Measurements from ENCODE around the gene HOOK2.
A peak's percentile ranks its signal among the peaks of the same experiment; 100 is the strongest.

Gene HOOK2

DNA sequence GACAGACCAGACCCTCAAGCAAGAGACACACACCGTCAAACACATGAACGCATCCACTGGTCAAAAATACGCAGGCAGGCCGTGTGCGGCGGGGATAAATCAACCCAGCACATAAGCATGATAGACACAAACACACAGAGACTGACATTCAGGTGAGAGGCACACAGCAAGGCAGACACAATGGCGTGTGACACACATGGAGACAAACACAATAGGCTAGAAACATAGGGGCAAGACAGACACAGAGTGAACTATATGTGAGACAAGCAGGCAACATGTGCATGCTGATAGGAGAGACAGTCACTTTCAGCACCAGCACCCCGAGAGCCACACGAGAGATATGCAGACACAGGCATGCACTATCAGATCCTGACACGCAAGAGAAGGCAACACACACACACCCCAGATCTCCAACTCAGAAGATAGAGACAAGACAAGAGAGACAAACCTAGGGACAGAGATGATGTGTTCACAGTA is 9.1 kb upstream of the HOOK2 start:
- H3K4me3 ChIP-seq (ENCODE audit: low read depth, low read length), result no peak overlapping the region
- no peak for DNase-seq (ENCODE audit: low read depth)

- DNase-seq (ENCODE audit: low read depth), result no peak
- no peak overlapping the region for H3K4me3 ChIP-seq (ENCODE audit: low read depth, low read length)
Observed at GRCh38 chr19:12783849-12784393, 8.6 kb upstream of the HOOK2 start.

GRCh38 chr19:12783291-12783848 is 8.0 kb upstream of the HOOK2 start:
- H3K4me3 ChIP-seq (ENCODE audit: low read depth, low read length), result peak overlapping the region; percentile 41
- DNase-seq (ENCODE audit: low read depth), result no peak

DNA sequence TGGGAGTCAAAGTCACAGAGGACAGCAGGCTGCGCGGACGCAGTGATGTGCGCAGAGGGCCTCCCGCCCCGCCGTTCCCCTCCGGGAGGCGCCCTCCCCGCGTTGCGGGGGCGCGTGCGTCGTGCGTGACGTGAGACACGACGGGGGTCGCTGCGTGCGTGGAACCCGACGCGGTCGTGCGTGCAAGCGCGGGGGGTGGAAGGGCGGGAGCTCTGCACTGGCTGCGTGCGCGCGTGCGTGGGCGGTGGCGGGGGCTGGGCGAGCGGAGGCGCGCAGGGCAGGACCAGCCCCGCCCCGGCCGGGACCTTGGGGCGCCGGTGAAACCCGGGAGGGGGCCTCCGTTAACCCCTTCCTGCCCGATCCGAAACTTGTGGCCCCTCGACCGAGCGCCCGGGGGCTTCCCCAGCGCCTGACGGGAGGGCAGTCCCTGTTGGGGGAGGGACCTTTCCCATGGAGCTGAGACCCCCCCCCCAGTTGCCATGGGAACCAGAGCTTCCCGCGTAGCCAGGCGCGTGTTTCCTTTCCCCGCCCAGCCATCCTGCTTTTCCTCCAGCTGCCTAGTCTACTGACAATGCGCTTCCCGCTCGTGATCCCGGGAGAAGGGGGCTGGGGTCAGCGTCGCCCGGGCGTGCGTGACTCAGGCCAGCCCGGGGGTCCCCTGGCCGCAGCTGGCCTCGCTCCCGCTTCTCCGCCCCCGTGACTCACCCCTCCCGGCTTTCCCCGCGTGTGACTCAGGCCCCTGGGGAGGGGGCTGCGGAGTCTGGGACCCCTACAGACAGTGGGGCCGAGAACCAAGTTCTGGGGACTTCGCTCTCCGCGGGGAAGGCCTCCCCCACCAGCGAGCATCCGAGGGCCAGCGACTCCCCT is 7.3 kb upstream of the HOOK2 start:
- H3K4me3 ChIP-seq (ENCODE audit: low read depth, low read length), result peak overlapping the region; percentile 41
- DNase-seq (ENCODE audit: low read depth), result peak; percentile 75

GRCh38 chr19:12782174-12782423 is 6.7 kb upstream of the HOOK2 start:
- peak overlapping the region; percentile 41 for H3K4me3 ChIP-seq (ENCODE audit: low read depth, low read length)
- no peak for DNase-seq (ENCODE audit: low read depth)

- DNase-seq (ENCODE audit: low read depth), result peak; percentile 94
Observed at GRCh38 chr19:12779162-12779993, 4.0 kb upstream of the HOOK2 start.

DNA sequence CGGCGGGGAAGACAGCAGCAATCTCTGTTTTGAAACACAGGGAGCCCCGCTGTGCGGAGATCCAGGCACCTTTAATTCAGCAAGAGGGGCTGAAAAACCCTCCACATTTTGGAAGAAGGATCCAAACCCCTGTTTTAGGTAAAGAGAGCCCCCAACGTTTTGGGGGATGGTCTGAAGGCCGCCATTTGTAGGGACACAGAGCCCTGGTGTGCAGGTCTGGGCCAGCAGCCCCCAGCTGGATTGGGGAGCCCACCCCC is 3.5 kb upstream of the HOOK2 start:
- no peak for DNase-seq (ENCODE audit: low read depth)
- peak overlapping the region; percentile 61 for H3K4me3 ChIP-seq (ENCODE audit: low read depth, low read length)

More at GRCh38 chr19:12779162-12779993, 4.0 kb upstream of the HOOK2 start:
- H3K4me3 ChIP-seq (ENCODE audit: low read depth, low read length), result peak overlapping the region; percentile 61

GRCh38 chr19:12778017-12778904 is 2.9 kb upstream of the HOOK2 start:
- H3K4me3 ChIP-seq (ENCODE audit: low read depth, low read length), result peak overlapping the region; percentile 61
- no peak for DNase-seq (ENCODE audit: low read depth)

GRCh38 chr19:12777217-12778016 is 2.1 kb upstream of the HOOK2 start:
- DNase-seq (ENCODE audit: low read depth), result no peak
- H3K4me3 ChIP-seq (ENCODE audit: low read depth, low read length), result peak overlapping the region; percentile 61

DNA sequence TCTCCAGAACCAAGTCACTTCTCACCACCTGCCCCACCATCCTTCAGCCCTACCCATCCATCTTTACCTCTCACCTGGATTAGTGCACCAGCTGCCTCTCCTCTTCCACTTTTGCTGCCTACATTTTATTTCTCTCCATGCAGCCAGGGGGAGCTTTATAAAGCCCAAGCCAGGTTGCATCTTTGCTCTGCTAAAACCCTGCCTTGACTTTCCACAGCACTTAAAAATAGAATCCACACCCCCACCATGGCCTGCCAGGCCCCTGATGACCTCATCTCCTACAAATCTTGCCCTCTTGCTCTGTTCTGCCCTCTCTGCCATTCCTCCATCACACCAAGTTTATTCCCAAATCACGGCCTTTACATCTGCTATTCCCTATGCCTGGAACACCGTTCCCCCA is 1.8 kb downstream of the HOOK2 start:
- no peak overlapping the region for H3K4me3 ChIP-seq (ENCODE audit: low read depth, low read length)
- DNase-seq (ENCODE audit: low read depth), result no peak

GRCh38 chr19:12772323-12772722 is 3.0 kb downstream of the HOOK2 start:
- no peak overlapping the region for H3K4me3 ChIP-seq (ENCODE audit: low read depth, low read length)

GRCh38 chr19:12770922-12771321 is 4.4 kb downstream of the HOOK2 start:
- no peak for DNase-seq (ENCODE audit: low read depth)
- no peak overlapping the region for H3K4me3 ChIP-seq (ENCODE audit: low read depth, low read length)

More at GRCh38 chr19:12772323-12772722, 3.0 kb downstream of the HOOK2 start:
- DNase-seq (ENCODE audit: low read depth), result no peak

DNA sequence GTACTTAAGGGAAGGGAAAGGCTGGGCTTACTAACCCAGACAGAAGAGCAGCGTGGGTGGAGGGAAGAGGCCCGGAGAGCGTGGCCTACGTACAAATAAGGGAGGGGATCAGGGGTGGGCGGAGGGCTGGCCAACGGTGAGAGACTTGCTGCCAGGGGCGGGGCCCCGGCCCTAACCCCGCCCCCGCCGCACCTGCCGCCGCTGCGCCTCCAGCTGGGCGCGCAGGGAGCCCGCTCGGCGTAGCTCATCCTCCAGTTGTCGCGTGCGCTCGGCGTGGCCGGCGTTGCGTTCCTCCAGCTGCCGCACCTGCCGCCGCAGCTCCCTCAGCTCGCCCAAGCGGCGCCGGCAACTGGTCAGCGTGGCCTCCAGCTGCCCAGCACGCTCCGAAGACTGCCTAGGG is 5.7 kb downstream of the HOOK2 start:
- no peak for DNase-seq (ENCODE audit: low read depth)
- no peak overlapping the region for H3K4me3 ChIP-seq (ENCODE audit: low read depth, low read length)

GRCh38 chr19:12767666-12768065 is 7.7 kb downstream of the HOOK2 start:
- no peak overlapping the region for H3K4me3 ChIP-seq (ENCODE audit: low read depth, low read length)
- no peak for DNase-seq (ENCODE audit: low read depth)

- no peak for DNase-seq (ENCODE audit: low read depth)
- no peak overlapping the region for H3K4me3 ChIP-seq (ENCODE audit: low read depth, low read length)
Observed at GRCh38 chr19:12767150-12767549, 8.2 kb downstream of the HOOK2 start.

- H3K4me3 ChIP-seq (ENCODE audit: low read depth, low read length), result peak overlapping the region; percentile 57
- no peak for DNase-seq (ENCODE audit: low read depth)
Observed at GRCh38 chr19:12766051-12766521, 9.3 kb downstream of the HOOK2 start.

GRCh38 chr19:12764698-12765097 is 10.7 kb downstream of the HOOK2 start:
- DNase-seq (ENCODE audit: low read depth), result no peak
- H3K4me3 ChIP-seq (ENCODE audit: low read depth, low read length), result no peak overlapping the region

DNA sequence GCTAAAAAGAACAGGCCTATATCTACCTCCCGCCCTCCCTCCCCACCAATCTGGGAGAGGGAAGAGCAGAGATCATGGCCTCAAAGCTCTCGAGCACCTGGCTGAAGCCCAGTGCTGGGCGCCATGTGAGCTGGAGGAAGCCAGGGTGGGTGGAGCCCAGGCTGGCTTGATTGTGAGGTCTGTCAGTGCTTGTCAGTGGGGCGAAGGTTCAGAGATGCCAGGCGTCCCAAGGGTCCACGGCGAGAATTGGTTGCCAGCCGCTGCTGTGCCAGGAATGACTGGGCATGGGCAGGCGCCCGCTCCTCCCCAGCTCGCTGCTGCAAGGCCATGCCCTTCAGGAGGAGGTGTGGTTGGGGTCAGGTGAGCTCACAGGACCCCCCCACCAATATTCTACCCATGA is 12.3 kb downstream of the HOOK2 start:
- H3K4me3 ChIP-seq (ENCODE audit: low read depth, low read length), result no peak overlapping the region
- no peak for DNase-seq (ENCODE audit: low read depth)

All from skeletal muscle cell (primary cell).